Trophoblast cell (in vitro differentiated cells and primary cell): ENCODE results near the gene TCEAL3.

Experiments used
- DNase-seq, 2 donors: peaks; one replicate each; pipeline ENCODE4 v3.0.0-alpha.2; 2016
- H2AFZ ChIP-seq: 2 replicates; pipeline ENCODE4 v1.6.1; 2013; ENCODE audit warnings: low read length, moderate library complexity, mild to moderate bottlenecking; ENCODE audit not compliant: insufficient read depth, poor library complexity
- H2AK5ac ChIP-seq: 2 replicates; pipeline ENCODE4 v1.6.1; 2013; ENCODE audit warnings: mild to moderate bottlenecking, low read length
- H2BK120ac ChIP-seq: 2 replicates; pipeline ENCODE4 v1.6.1; 2013; ENCODE audit warnings: low read length, mild to moderate bottlenecking, moderate library complexity; ENCODE audit not compliant: insufficient read depth, poor library complexity
- H2BK12ac ChIP-seq: 2 replicates; pipeline ENCODE4 v1.6.1; 2013; ENCODE audit warnings: mild to moderate bottlenecking, low read length, moderate library complexity
- H2BK5ac ChIP-seq: 2 replicates; pipeline ENCODE4 v1.6.1; 2013; ENCODE audit warnings: low read length, low read depth, moderate library complexity, mild to moderate bottlenecking; ENCODE audit not compliant: poor library complexity
- H3K14ac ChIP-seq: 2 replicates; pipeline ENCODE4 v1.6.1; 2013; ENCODE audit warnings: mild to moderate bottlenecking, low read length
- H3K18ac ChIP-seq: 2 replicates; pipeline ENCODE4 v1.6.1; 2013; ENCODE audit warnings: mild to moderate bottlenecking, low read length
- H3K23ac ChIP-seq: 2 replicates; pipeline ENCODE4 v1.6.1; 2013; ENCODE audit warnings: low read length
- H3K27ac ChIP-seq: 2 replicates; pipeline ENCODE4 v1.5.1; 2013; ENCODE audit warnings: low read depth, mild to moderate bottlenecking, inconsistent platforms, low read length, moderate library complexity
- H3K27me3 ChIP-seq: 2 replicates; pipeline ENCODE4 v1.6.1; 2013; ENCODE audit warnings: inconsistent platforms, mild to moderate bottlenecking, low read length, moderate library complexity; ENCODE audit not compliant: insufficient read depth
- H3K36me3 ChIP-seq, 2 experiments: 1 replicate in 1 of 2; 2 replicates in 1 of 2; pipeline ENCODE4 v1.6.1; 2013; ENCODE audit warnings: low read length in 2 of 2, mild to moderate bottlenecking in 2 of 2, moderate library complexity in 1 of 2; ENCODE audit not compliant: insufficient read depth in 2 of 2, control insufficient read depth in 1 of 2
- H3K4ac ChIP-seq: 2 replicates; pipeline ENCODE4 v1.6.1; 2013; ENCODE audit warnings: low read depth, mild to moderate bottlenecking, low read length, moderate library complexity
- H3K4me1 ChIP-seq, 2 experiments: 1 replicate in 1 of 2; 2 replicates in 1 of 2; pipeline ENCODE4 v1.6.1; 2013; ENCODE audit warnings: low read length in 2 of 2, mild to moderate bottlenecking in 2 of 2, moderate library complexity in 1 of 2; ENCODE audit not compliant: insufficient read depth in 2 of 2, control insufficient read depth in 1 of 2
- H3K4me2 ChIP-seq: 2 replicates; pipeline ENCODE4 v1.6.1; 2013; ENCODE audit warnings: inconsistent platforms, mild to moderate bottlenecking, low read length, moderate library complexity
- H3K4me3 ChIP-seq: 2 replicates; pipeline ENCODE4 v1.5.1; 2013; ENCODE audit warnings: mild to moderate bottlenecking, low read depth, low read length, inconsistent platforms
- H3K79me1 ChIP-seq: one replicate; pipeline ENCODE4 v1.6.1; 2013; ENCODE audit warnings: low read length
- H3K79me2 ChIP-seq: 2 replicates; pipeline ENCODE4 v1.6.1; 2013; ENCODE audit warnings: low read length, mild to moderate bottlenecking; ENCODE audit not compliant: control insufficient read depth, insufficient read depth, poor library complexity
- H3K9ac ChIP-seq: 2 replicates; pipeline ENCODE4 v1.6.1; 2013; ENCODE audit warnings: mild to moderate bottlenecking, low read length
- H3K9me3 ChIP-seq: 2 replicates; pipeline ENCODE4 v1.6.1; 2013; ENCODE audit warnings: low read depth, mild to moderate bottlenecking, control low read depth, inconsistent platforms, low read length; ENCODE audit not compliant: insufficient read depth
- H4K12ac ChIP-seq: 2 replicates; pipeline ENCODE4 v1.6.1; 2013; ENCODE audit warnings: low read depth, mild to moderate bottlenecking, low read length, moderate library complexity
- H4K8ac ChIP-seq: 2 replicates; pipeline ENCODE4 v1.6.1; 2013; ENCODE audit warnings: low read depth, mild to moderate bottlenecking, low read length, moderate library complexity
- H4K91ac ChIP-seq: one replicate; pipeline ENCODE4 v1.6.1; 2013; ENCODE audit warnings: low read depth, mild to moderate bottlenecking, low read length, moderate library complexity
- WGBS: extraction: QIAGEN DNeasy Blood & Tissue Kit; methylation state at CpG from one replicate; pipeline ENCODE4 v1.1.7; 2013; ENCODE audit warnings: missing lambda C conversion rate; ENCODE audit not compliant: insufficient read length, insufficient coverage; ENCODE audit errors: extremely low coverage; 5-methylcytosine and 5-hydroxymethylcytosine counted together

Gene TCEAL3

GRCh38 chrX:103630171-103630511 lies 22.4 kb downstream of the TCEAL3 start:
- no peak overlapping the region for H2BK12ac ChIP-seq
- no peak overlapping the region for H2BK120ac ChIP-seq
- no peak overlapping the region for H3K4ac ChIP-seq
- no peak overlapping the region for H2BK5ac ChIP-seq
- H3K18ac ChIP-seq: no peak overlapping the region
- H2AFZ ChIP-seq: no peak overlapping the region
- H3K4me3 ChIP-seq: peak overlapping the region; percentile 92
- H3K23ac ChIP-seq: no peak overlapping the region
- peak overlapping the region; percentile 87 for H3K4me2 ChIP-seq
- H3K4me1 ChIP-seq: peaks cover 3 to 9% of the 10 kb centered on the region in 2 experiments
- no peaks in the 10 kb centered on the region for H3K36me3 ChIP-seq
- no peaks in the 10 kb centered on the region for H3K9me3 ChIP-seq
- H3K27me3 ChIP-seq: no peaks in the 10 kb centered on the region
- WGBS: no CpG with 5 or more reads among the region's 6 CpGs
- H3K27ac ChIP-seq: no peak overlapping the region
- H4K12ac ChIP-seq: no peak overlapping the region
- H4K8ac ChIP-seq: no peak overlapping the region
- no peak overlapping the region for H3K9ac ChIP-seq
- no peak overlapping the region for H4K91ac ChIP-seq
- DNase-seq: no peak
- H2AK5ac ChIP-seq: no peak overlapping the region
- H3K79me2 ChIP-seq: no peaks in the 10 kb centered on the region
- no peak overlapping the region for H3K14ac ChIP-seq
- peaks cover 14% of the 10 kb centered on the region for H3K79me1 ChIP-seq

- H3K27me3 ChIP-seq: no peaks in the 10 kb centered on the region
- H3K9me3 ChIP-seq: no peaks in the 10 kb centered on the region
- no peak overlapping the region for H3K18ac ChIP-seq
- H3K14ac ChIP-seq: no peak overlapping the region
- no peak overlapping the region for H4K12ac ChIP-seq
- no peak overlapping the region for H2BK12ac ChIP-seq
- H2AK5ac ChIP-seq: no peak overlapping the region
- no peaks in the 10 kb centered on the region for H3K36me3 ChIP-seq
- peaks cover 11% of the 10 kb centered on the region for H3K79me1 ChIP-seq
- WGBS: no CpG with 5 or more reads among the region's 5 CpGs
- no peak overlapping the region for H2BK120ac ChIP-seq
- DNase-seq: no peak
- H3K9ac ChIP-seq: no peak overlapping the region
- no peak overlapping the region for H3K4me3 ChIP-seq
- H3K4me2 ChIP-seq: no peak overlapping the region
- no peak overlapping the region for H4K91ac ChIP-seq
- H4K8ac ChIP-seq: no peak overlapping the region
- H2BK5ac ChIP-seq: no peak overlapping the region
- H3K4me1 ChIP-seq: peaks cover 0 to 6% of the 10 kb centered on the region in 2 experiments
- no peak overlapping the region for H3K23ac ChIP-seq
- no peak overlapping the region for H3K27ac ChIP-seq
- H2AFZ ChIP-seq: no peak overlapping the region
- no peaks in the 10 kb centered on the region for H3K79me2 ChIP-seq
- H3K4ac ChIP-seq: no peak overlapping the region
Observed at GRCh38 chrX:103631145-103631544, 23.4 kb downstream of the TCEAL3 start.

- Histone ChIP-seq H3K9ac (no peak overlapping the region), H3K79me1 (peaks cover 5% of the 10 kb centered on the region), H3K79me2 (no peaks in the 10 kb centered on the region), H4K91ac (no peak overlapping the region), H3K27ac (no peak overlapping the region), H2BK12ac (no peak overlapping the region), H2BK5ac (no peak overlapping the region), H3K9me3 (no peaks in the 10 kb centered on the region), H2AK5ac (no peak overlapping the region), H3K36me3 (no peaks in the 10 kb centered on the region), H2BK120ac (no peak overlapping the region), H3K4me3 (no peak overlapping the region), H2AFZ (no peak overlapping the region), H4K8ac (no peak overlapping the region), H3K14ac (no peak overlapping the region), H3K27me3 (no peaks in the 10 kb centered on the region), H3K4me1 (peaks cover 5 to 11% of the 10 kb centered on the region in 2 experiments), H4K12ac (no peak overlapping the region), H3K23ac (no peak overlapping the region), H3K18ac (no peak overlapping the region), H3K4ac (no peak overlapping the region), H3K4me2 (no peak overlapping the region)
- no CpG with 5 or more reads among the region's 2 CpGs for WGBS
- DNase-seq: no peak
Observed at GRCh38 chrX:103635436-103635835, 27.7 kb downstream of the TCEAL3 start.

GRCh38 chrX:103637604-103638338 lies 30.0 kb downstream of the TCEAL3 start:
- WGBS: no CpG with 5 or more reads among the region's 2 CpGs
- Histone ChIP-seq H3K79me1 (peaks cover 5% of the 10 kb centered on the region), H3K4me2 (no peak overlapping the region), H2AK5ac (peak overlapping the region; percentile 83), H4K91ac (peak overlapping the region; percentile 79), H2BK5ac (peak overlapping the region; percentile 35), H3K4me3 (no peak overlapping the region), H3K14ac (peak overlapping the region; percentile 57), H3K4ac (no peak overlapping the region), H3K23ac (no peak overlapping the region), H3K79me2 (no peaks in the 10 kb centered on the region), H2BK12ac (peak overlapping the region; percentile 43), H4K8ac (peak overlapping the region; percentile 47), H3K36me3 (no peaks in the 10 kb centered on the region), H3K4me1 (peaks cover 5 to 11% of the 10 kb centered on the region in 2 experiments), H4K12ac (peak overlapping the region; percentile 57), H2BK120ac (peak overlapping the region; percentile 62), H3K27me3 (no peaks in the 10 kb centered on the region), H3K27ac (peak overlapping the region; percentile 83), H3K9me3 (no peaks in the 10 kb centered on the region), H2AFZ (no peak overlapping the region), H3K9ac (no peak overlapping the region), H3K18ac (no peak overlapping the region)
- DNase-seq: no peak
